ENCODE measurements around the gene TCEA3.

DNA sequence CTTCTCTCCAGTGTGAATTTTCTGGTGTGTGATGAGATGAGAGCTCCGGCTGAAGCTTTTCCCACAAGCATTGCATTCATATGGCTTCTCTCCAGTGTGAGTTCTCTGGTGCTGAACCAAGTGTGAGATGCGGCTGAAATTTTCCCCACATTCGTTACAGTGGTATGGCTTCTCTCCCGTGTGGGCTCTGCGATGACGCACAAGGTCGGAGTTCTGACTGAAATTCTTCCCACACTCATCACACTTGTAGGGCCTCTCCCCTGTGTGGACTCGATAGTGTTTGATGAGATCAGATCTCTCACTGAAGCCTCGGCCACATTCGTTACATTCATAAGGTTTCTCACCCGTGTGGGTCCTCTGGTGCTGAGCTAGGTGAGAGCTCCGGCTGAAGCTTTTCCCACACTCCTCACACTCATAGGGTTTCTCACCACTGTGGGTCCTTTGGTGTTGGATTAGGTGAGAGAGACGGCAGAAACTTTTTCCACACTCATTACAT is 62.3 kb downstream of the TCEA3 start:
- no peak for TF ChIP-seq CTCF (conservative IDR thresholded peaks at IDR 0.05 in 1 of 2, IDR thresholded peaks at IDR 0.05 in 1 of 2; ENCODE audit: extremely low read depth in 1 of 2, insufficient read depth in 1 of 2, low read depth in 1 of 2, low read length in 2 of 2)
- no peak for TF ChIP-seq EZH2 (IDR thresholded peaks at IDR 0.05; ENCODE audit: borderline replicate concordance, low read length)
